HG02981 (cell line): ENCODE results near the gene TRIM33.

Source experiments
- ATAC-seq: cut with Tn5 transposase; IDR thresholded peaks from one replicate; pipeline ENCODE4 v1.9.1; 2021; ENCODE audit warnings: mild to moderate bottlenecking, moderate library complexity; ENCODE audit not compliant: unreplicated experiment

The TRIM33 gene

DNA sequence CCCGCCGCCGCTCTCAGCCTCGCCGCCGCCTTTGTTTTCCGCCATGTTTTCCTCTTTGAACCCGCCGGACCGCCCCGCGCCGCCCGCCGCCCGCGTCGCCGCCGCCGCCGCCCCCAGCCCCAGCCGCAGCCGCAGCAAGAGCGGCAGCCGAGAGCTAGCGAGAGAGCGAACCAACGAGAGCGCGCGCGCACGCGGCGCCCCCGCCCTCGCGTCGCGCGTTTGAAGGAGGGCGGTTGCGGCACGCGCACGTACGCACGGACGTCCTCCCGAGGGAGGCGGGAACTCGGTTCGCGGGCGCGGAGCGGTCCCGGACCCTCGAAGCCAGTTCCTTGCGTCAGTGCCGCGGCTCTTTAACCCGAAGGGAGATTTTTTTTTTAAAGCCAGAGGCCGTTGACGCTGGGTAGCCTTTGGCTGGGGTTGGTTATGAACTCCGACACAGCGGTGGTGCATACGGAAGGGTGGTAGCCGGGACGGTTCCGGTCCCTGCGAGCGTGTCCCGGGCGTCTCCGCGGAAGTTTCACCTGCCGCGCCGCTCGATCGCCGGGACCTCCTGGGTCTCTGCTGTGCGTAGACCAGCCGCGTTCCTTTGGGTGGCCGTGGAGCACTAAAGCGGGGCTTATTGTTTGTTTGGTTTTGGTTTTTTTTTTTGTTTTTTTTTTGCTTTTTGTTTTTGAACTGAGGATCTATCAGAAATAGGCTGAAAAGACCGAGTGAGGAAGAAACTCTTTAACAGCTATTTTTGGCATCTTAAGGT is at the start of gene TRIM33:
Gene TRIM33, minus strand, starts transcription at position 172 of the 754 bp plus-strand sequence. Its CDS starts 127 bp downstream, at position 45.
- ATAC-seq = peak; percentile 76

DNA sequence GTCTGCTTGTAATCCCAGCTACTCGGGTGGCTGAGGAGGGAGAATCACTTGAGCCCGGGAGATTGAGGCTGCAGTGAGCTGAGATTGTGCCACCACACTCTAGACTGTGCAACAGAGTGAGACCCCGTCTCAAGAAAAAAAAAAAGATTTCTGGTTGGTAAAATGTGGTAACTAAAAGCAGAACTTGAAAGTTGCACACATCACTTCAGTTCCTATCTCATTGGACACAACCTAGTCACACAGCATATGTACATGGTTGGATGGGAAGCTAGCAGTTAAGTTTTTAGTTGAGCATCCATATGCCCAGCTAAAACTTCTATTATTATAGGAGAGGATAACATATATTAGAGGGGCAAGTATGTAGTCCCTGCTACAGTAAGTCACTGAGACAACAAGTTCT is 48.4 kb upstream of the TRIM33 start:
- ATAC-seq = peak; percentile 57

DNA sequence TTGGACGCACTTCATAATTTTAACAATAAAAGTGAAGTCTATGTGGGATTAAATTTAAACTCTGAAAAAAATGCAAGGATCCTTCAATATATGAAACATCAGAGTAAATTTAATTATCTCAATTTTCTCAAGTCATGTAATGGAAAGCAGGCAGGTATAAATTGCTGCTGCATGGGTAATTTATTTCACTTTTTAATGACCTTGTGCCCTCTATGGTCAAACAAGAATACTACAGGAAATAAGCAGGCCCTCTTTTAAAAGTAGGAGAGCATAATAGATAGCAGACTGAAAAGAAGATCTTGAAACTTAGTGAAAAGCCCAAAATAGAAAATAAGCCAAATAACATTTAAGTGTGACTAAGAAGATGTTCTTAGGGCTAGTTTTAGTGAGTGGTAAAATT is 47.5 kb upstream of the TRIM33 start:
- no peak for ATAC-seq

DNA sequence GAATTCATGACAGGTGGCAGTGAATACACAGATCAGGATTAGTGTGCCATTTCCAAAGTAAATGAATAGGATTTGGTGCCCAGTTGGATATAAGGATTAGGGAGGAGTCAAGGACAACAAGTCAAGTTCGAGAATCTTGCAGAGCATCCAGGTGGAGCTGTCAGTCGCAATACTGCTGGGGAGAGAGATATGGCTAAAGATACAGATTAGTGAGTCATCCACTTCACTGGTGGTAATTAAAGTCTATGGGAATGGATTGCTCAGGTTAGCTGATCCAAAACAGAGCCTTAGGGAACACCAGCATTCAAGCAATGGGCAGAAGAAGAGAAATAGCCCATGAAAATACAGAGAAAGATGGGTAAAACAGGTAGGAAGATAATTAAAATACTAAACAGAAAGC is 43.6 kb upstream of the TRIM33 start:
- ATAC-seq = no peak

DNA sequence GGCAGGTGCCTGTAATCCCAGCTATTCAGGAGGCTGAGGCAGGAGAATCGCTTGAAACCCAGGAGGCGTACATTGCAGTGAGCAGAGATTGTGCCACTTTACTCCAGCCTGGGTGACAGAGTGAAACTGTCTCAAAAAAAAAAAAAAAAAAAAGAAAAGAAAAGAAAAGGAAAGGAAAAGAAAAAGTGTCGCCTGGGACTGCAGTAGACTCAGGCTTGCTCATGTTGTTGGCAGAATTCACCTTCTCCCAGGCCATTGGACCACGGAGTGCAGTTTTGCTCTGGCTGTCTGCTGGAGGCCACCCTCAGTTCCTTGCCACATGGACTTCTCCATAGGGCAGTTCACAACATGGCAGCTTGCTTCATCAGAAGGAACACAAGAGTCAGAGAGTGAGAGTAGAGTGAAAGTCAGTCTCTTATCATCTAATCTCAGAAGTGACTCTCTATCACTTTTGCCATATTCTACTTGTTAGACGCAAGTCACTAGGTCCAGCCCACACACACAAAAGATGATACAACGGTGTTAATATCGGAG is 41.2 kb upstream of the TRIM33 start:
- no peak for ATAC-seq

DNA sequence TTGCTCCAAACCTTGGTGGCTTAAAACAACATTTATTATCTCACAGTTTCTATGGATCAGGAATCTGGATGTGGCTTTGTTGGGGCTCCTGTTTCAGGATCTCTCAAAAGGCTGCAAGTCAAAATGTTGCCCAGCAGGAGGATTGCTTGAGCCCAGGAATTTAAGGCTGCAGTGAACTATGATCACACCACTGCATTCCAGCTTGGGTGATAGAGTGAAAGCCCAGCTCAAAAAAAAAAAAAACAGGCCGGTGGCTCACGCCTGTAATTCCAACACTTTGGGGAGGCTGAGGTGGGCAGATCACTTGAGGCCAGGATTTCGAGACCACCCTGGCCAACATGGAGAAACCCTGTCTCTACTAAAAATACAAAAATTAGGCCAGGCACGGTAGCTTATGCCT is 40.4 kb upstream of the TRIM33 start:
- ATAC-seq = no peak

DNA sequence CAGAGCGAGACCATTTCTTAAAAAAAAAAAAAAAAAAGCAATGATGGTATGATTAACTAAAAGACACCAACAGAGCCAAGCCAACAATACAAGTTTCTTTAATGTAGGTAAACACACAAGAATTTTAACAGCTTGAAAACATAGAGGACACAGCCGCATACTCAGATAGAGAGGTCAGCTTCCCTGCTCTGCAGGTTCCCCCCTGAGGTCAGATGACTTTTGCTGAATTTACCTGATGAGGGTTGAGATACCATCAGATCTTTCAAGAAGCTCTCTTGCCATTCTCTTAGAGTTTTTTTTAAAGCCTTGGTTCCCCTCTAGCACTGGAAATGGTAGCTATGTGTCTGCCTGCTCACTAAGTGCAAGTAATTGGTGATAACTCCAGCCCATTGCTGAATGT is 39.3 kb upstream of the TRIM33 start:
- no peak for ATAC-seq

DNA sequence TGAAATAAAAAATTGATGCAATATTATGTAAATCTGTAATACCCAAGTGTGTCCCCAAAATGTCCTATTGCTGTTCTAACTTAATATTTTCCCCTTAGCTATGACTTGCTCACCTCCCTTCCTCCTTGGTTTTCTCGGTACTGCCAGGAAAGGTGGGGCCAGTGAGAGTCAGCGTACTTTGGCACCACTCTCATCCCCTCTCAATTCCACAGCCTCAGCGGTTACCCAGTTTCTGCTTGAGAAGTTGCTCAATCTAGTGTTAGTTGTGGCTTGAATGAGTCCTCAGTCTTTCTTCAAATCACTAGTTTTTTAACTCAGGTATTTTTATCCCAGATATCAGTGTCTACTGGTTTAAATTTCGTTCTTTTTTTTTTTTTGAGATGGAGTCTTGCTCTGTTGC is 38.1 kb upstream of the TRIM33 start:
- no peak for ATAC-seq

DNA sequence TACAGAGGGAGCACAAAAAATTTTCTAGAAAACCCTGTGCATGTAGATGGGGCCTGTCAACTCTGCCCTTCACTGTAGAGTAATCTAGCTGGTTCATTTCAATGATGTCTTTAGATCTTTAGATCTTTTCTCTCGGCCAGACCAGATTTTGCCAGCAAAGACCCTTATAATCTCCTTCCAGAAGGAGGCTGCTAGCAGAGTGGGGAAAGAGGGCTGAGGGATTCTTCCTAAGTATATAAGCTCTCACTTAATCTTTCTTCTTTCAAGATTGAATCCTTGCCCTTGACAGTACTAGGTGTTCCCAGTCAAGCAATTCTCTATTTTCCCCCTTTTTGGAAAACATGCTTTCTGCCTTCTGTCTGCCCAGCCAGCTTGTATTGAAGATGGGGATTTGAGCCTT is 36.1 kb upstream of the TRIM33 start:
- no peak for ATAC-seq

DNA sequence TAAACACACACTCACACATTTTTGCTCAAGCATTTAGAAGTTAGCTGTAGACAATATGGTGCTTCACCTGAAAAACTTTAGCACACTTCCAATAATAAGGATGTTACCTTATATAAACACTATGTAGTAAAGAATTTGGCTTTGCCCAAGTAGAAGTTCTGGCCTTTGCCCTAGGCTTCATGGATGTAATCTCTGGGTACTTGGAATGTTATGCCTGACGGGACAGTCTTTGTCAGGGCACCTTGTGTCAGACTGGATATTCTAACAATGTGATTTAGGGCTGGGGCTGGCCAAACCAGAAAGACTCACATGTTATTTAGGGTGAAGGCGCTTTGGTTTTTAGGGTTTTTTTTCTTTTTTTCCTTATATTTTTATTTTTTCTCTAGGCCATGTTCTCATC is 34.8 kb upstream of the TRIM33 start:
- ATAC-seq = no peak

DNA sequence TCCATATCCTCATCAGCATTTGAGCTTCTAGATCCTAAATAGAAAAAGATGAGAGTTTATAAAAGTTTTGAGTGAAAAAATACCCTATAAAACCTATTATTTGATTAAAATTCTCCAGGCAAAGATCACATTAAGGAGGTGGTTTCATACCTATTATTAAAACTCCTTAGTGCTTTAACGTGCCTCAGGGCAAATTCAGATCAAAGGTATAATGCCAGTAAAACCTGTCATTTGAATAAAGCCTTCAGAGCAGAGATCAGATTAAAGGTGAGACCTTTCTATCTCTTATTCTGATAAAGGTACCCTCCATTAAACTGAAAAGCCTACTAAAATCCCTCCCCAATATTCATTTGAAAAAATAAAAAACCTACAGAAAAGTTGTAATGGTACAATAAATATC is 34.3 kb upstream of the TRIM33 start:
- ATAC-seq = no peak

DNA sequence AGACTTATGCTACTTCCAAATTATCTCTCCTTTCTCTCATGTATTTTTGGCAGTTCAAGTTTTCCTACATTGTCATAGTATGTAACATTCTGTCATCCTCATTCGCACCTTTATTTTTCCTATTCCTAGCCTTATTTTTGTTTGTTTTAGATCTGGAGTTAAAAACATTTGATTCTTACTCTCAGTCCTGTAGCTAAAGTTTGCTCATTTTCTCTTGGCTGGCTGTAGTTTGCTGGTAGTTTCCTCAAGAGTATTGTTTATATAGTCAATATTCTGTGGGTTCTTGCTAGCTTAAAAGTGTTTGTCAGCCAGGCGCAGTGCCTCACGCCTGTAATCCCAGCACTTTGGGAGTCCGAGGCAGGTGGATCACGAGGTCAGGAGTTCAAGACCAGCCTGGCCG is 29.8 kb upstream of the TRIM33 start:
- no peak for ATAC-seq

DNA sequence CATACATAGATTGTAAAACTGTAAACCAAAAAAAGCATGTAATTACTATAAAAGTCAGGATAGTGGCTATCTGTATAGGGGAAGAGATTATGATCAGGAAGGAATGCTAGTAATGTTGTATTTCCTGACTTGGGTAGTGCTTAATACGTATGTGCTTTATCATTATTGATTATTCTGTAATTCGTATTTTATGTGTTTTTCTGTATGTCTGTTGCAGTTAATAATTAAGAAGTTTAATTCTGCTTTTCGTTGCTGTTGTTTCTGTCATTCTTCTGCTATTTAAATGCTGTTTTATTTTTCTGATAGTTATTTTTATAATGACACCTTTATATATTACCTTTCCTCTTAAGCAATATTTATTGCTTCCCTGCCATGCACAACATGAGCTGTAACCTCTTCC is 29.3 kb upstream of the TRIM33 start:
- no peak for ATAC-seq

DNA sequence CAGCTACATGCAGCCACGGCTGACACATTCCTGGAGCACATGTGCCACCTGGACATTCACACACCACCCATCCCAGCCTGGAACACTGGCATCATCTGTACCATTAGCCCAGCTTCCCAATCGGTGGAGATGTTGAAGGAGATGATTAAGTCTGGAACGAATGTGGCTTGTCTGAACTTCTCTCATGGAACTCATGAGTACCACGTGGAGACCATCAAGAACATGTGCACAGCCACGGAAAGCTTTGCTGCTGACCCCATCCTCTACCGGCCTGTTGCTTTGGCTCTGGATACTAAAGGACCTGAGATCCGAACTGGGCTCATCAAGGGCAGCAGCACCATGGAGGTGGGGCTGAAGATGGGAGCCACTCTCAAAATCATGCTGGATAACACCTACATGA is 25.0 kb upstream of the TRIM33 start:
- no peak for ATAC-seq

DNA sequence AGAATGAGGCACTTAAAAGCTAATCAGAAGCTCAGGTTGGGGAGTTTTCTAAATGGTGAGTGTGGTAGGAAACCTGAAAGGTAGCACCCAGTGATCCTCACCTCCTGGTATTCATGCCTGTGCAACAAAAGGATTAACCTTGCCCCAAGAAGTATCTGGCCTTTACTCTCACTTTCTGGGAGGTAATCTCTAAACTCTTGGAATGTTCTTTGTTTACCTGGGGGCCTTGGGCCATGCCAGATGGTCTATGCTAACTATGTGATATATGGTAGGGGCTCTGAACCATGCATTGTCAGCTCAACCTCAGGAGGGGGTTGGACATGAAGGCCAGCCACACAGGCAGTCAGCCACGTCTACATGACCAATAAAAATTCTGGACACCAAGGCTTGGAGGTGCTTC is 24.4 kb upstream of the TRIM33 start:
- no peak for ATAC-seq

DNA sequence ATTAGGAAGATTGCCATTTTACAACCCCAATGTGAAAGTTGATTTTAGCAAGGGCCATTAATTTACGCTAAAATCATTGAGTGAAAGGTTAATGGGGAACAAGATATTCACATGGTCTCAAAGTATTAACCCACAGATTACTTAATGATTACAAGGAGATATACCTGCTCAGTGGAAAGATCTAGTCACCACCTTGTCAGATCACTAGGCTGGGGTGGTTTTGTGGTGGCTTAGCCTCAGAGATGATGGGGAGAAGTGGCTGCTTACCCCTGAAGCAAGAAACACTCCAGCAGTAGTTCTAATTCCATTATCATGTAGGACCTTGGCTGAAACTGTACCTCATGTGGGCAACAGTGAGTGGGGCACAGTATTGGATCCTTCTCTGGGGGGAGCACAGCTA is 20.1 kb upstream of the TRIM33 start:
- ATAC-seq = no peak

DNA sequence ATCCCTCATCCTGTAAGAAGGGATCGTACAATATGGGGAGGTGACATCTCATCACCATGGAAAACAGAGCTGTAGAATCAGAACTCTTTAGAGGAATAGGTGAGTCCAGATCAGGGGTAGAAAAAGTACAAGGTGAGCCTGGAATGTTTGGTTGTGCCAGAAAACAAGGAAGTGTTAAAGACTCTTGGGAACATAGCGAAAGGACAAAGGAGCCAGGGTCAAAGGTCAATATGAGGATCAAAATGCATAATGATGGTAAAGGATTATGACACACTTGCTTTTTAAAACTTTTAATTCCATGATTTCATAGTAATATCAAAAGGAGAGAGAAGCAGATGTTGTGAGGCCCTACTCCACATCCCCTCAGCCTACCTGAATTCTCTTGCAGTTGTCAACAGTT is 19.2 kb upstream of the TRIM33 start:
- no peak for ATAC-seq

DNA sequence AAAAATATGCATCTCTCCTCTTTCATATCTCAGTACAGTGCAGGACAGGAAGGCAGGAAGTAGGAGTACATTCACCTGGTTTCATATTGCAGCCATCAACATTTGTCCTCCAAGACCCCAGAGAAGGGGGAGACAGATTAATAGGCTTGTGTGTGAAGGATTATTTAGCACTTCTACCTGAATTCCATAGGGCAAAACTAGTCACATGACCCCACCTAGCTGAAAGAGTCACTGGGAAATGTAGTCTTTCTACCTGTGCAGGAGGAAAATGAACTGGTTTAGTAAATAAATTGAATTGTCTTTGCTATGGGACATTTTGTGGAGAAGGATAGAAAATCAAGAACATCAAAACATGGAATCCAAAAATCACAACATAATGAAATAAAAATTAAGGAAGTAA is 13.9 kb upstream of the TRIM33 start:
- ATAC-seq = no peak

DNA sequence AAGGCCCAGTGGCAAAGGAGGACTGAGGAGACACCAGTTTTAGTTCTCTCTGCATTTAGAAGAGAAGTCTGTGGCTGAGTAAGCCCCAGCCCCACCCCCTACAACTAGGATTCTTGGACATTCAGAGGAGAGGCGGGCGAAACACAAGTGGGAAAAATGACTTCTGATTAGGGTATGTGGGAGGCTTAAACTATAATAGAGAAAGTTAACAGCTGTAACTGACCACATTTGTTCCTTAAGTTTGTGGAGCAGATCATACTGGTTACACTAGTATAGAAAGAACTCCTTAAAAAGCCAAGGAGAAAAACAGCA is 11.2 kb upstream of the TRIM33 start:
- ATAC-seq = no peak

DNA sequence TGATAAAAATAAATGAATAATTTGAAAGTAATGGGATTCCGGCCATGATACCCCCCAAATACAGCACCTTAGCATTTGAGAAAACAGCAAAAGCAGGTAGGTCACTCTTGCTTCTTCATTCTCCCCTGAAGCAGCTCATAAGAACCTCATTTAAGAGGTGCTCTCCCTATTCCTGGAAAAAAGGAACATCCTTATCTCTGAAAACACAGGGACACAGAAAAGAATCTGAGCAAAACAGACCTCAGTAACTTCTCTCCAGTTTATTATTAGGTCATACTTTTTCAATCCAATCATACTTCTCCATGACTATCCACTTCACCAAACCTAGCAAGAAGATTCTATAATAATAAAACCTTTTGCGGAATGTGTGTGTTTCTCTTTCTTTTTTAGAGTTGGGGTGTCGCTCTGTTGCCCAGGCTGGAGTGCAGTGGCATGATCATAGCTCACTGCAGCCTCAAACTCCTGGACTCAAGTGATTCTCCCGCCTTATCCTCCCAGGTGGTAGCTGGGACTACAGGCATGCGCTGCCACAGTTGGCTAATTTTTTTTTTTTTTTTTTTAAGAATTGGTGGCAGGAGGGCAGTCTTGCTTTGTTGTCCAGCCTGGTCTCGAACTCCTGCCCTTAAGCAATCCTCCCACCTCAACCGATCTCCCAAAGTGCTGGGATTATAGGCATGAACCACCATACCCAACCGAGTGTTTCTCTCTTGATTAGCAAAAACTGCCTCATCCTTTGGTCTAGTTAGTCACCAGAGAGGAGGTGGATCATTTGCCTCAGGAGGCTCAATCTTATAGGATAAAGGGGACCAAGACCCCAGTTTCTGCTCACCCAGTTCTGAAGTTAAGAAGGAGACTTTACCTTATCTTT is 10.6 kb upstream of the TRIM33 start:
- no peak for ATAC-seq

DNA sequence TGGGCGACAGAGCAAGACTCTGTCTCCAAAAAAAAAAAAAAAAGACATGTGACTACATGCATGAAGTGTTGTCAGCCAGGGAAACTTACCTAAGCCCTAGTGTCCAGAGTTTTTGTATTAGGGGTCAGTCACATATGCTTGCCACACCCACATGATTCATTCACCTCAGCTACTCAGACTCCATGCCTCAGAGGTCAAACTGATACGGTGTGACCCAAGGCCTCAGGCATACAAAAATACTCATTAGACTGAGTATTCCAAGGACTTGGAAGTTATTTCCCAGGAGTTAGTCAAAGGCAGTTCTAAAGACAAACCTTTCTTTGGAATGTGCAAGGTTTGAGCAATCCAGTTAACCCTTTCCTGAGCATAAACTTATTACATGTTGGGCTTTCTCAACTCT is 6.3 kb upstream of the TRIM33 start:
- ATAC-seq = no peak

DNA sequence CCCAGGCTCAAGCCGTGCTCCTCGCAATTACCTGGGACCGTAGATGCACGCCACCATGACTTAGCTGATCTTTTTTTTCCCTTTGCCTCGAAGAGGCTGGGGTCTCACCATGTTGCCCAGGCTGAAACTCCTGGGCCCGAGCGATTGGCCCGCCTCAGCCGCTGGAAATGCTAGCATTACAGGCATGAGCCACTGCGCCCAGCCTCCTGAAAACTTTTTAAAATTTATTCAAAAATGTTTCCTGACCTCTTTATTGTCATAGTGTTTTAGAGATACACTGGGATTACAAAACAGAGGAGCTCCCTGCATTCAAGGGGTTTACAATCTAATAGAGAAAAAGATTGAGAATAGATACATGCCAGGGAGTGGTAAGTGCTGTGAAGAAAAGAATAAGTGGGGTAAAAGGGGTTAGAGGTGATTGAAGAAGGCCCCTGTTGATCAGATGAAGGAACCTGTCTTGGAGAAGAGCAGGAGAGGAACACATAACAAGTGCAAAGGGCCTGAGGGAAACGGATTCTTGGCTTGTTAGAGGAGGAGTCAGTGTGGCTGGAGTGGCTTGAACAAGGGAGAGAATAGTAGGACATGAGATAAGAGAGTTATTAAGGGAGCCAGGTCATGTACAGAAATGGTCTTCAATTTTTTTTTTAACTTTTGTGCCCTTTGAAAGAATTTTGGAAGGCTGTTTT is 1.7 kb upstream of the TRIM33 start:
- no peak for ATAC-seq
